Testis (tissue), 2 donors: ENCODE data around the gene LRRC8C.

ENCODE experiments used
- CTCF ChIP-seq, 3 experiments: fragments of 450-650 bp in 2 of 3; fragments of 200-600 bp in 1 of 3; sonication (generic) in 1 of 3; IDR thresholded peaks; one replicate each; pipeline ENCODE4 v1.5.1; 2016 to 2019; ENCODE audit warnings: antibody characterized with exemption in 3 of 3, mild to moderate bottlenecking in 2 of 3, moderate library complexity in 1 of 3
- POLR2A ChIP-seq: fragments of 450-650 bp; IDR thresholded peaks from one replicate; pipeline ENCODE4 v1.6.1; 2017; ENCODE audit warnings: antibody characterized with exemption, mild to moderate bottlenecking, moderate library complexity

- TF ChIP-seq CTCF (IDR thresholded peaks at IDR 0.05): peak; percentile 29 to 67 (median 55)
- TF ChIP-seq POLR2A: no peak
Observed at GRCh38 chr1:89598450-89599331, 34.2 kb upstream of the LRRC8C start.
